DMS53 (cell line): ENCODE data around the gene KRTAP5-11.
"Not testable (repeated sequence)": the region's sequence is repeated elsewhere in the genome, so short reads cannot be mapped to it uniquely, and the experiment has no call there.

Source experiments
- DNase-seq: peaks from one replicate; lab custom pipeline; 2025; lab: John Stamatoyannopoulos, UW

KRTAP5-11 gene, protein sequence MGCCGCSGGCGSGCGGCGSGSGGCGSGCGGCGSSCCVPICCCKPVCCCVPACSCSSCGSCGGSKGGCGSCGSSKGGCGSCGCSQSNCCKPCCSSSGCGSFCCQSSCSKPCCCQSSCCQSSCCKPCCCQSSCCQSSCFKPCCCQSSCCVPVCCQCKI

GRCh38 chr11:71582309-71582895, at the start of gene KRTAP5-11:
TSS of gene KRTAP5-11 (minus strand) at chr11:71582875. CDS start at chr11:71582837, 38 bp downstream.
- peak; percentile 41 for DNase-seq

GRCh38 chr11:71631551-71631950, 48.9 kb upstream of the KRTAP5-11 start:
- DNase-seq = not testable (repeated sequence)

GRCh38 chr11:71630071-71630470, 47.4 kb upstream of the KRTAP5-11 start:
- peak; percentile 79 for DNase-seq

GRCh38 chr11:71628943-71629342, 46.3 kb upstream of the KRTAP5-11 start:
- DNase-seq = not testable (repeated sequence)

GRCh38 chr11:71623226-71623625, 40.6 kb upstream of the KRTAP5-11 start:
- DNase-seq = not testable (repeated sequence)

DNA sequence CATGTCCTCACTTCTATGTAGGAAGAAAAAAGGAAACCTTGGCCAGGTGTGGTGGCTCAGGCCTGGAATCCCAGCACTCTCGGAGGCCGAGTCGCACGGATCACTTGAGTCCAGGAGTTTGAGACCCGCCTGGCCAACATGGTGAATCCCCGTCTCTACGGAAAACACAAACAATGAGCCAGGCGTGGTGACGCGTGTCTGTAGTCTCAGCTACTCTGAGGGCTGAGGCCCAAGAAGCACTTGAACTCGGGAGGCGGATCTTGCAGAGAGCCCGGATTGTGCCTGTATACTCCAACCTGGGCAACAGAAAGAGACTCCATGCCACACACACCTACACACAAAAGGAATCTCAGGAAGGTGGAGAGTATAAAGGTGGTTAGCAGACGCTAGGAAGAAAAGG, 39.9 kb upstream of the KRTAP5-11 start:
- DNase-seq = not testable (repeated sequence)

DNA sequence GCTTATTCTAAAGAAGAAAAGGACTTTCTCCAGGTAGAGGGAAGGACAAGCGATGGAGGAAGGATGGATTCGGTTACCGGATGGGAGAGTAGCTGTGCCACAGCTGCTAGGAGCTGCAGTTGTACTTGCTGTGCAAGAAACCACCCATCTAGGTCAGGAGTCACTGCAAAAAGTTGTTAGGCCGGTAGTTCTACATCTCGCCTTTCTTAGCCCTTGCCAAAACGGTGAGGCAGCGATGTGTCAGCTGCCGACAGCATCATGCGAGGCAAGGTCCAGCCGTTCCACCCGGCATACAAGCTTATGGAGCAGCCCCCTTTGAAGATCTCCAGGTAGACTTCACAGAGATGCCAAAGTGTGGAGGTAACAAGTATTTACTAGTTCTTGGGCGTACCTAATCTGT, 32.3 kb upstream of the KRTAP5-11 start:
- DNase-seq = peak; percentile 77

DNA sequence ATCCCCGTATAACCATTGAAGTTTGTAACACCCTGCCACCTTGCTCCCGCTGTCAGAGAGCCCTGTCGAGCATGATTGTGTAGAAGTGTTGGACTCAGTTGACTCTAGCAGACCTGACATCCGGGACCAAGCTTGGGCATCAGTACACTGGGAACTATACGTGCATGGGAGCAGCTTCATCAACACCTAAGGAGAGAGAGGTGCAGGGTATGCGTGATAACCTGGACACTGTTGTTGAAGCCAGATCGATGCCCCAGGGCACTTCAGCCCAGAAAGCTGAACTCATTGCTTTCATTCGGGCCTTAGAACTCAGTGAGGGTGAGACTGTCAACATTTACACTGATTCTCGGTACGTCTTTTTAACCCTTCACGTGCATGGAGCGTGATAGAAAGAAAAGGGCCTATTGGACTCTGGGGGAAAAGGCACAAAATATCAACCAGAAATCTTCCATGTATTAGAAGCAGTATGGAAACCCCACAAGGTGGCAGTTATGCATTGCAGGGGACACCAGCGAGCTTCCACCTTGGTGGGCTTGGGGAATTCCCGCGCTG, 31.8 kb upstream of the KRTAP5-11 start:
- DNase-seq = peak; percentile 33

DNA sequence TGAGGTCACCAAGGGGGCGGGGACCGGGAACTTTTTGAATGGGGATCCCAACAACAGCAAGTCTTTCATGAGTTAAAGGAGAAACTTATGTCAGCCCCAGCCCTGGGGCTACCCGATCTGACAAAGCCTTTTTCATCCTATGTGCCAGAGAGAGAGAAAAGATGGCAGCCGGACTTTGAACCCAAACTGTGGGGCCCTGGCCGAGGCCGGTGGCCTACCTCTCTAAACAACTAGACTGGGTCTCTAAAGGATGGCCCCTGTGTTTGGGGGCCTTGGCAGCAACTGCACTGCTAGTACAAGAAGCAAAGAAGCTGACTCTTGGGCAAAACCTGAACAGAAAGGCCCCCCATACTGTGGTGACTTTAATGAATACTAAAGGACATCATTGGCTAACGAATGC, 31.3 kb upstream of the KRTAP5-11 start:
- DNase-seq = not testable (repeated sequence)

DNA sequence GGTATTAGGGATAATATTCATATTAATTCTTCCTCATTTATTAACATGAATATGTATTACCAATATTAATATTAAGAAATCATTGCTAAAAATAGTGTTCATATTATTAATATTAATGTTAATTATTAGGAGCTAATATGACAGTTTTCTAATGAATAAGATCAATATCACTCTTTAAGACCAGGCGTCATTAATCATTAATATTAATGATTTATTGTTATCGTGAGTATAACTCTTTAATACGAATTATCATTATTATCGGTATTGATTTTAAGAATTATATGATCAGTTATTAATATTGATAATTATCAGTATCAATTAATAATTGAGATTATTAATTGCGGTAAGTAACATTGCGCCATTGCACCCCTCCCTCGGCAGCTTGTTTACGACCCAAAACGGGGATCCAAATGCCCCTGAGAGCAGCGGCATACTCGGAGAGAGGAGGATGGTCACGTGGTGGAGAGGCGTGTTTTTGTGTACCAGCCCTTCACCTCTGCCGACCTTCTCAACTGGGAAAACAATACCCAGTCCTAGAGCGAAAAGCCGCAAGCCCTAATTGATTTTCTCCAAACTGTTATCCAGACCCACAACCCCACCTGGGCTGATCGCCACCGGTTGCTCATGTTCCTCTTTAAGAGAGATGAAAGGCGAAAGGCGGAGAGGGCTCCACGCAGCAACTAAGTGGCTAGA, 28.7 kb upstream of the KRTAP5-11 start:
- not testable (repeated sequence) for DNase-seq

- not testable (repeated sequence) for DNase-seq
These were observed 25.6 kb upstream of the KRTAP5-11 start for GRCh38 chr11:71608272-71608671.

DNA sequence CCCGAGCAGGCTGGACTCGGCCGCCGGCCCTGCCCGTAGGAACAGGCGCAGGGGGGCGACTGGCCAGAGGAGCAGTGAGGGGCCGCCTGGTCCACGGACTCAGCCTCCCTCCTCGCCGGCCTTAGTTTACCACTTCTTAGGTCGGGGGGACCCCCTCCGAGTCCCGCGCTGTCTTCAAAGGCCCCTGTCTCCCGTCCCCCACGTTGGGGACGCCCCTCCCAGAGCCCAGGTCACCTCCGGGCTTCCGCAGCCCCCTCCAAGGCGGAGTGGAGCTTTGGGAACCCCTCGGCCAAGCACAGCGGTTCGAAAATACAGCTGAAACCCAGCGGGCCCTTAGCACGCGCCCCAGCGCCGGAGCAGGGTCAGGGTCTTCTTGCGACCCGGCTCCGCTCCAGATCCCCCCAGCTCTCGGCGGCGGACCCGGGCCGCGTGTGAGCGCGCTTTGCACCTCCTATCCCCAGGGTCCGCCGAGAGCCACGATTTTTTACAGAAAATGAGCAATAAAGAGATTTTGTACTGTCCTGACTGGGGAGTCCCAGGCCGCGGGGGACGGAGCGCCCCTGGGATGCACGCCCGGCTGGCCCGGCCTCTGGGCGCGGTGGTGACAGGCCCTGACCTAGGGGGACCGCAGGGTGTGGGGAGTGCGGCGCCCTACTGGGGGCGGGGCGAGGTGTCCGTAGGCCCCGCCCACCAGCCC, 25.0 kb upstream of the KRTAP5-11 start:
- DNase-seq = peak; percentile 50

DNA sequence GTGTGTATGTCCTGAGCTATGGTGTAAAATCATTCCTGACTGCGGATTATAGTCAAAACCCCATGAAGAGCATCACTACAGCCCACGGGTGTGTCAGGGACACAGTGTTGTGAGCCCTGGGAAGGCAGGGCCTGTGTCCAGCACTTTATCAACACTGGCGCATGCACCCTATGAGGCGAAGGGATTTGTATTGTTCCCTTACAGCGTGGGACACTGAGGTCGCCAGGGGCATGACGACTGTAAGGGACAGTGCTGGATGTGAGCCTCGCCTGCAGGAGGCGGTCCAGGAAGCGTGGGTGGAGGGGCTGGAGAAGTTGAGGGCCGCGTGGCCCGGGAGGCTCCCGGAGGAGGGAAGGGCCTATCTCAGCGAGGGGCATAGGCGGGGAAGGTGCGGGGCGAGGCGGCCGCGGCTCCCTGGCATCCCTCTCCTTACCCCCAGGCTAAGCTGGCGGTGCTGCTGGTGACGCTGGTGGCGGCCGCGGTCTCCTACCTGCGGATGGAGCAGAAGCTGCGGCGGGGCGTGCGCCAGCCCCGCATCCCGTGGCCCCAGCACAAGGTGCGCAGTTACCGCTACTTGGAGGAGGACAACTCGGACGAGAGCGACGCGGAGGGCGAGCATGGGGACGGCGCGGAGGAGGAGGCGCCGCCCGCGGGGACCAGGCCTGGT, 24.3 kb upstream of the KRTAP5-11 start:
- DNase-seq = peak; percentile 67

- peak; percentile 72 for DNase-seq
These were observed 22.3 kb upstream of the KRTAP5-11 start for GRCh38 chr11:71604798-71605488.

GRCh38 chr11:71603221-71603620, 20.5 kb upstream of the KRTAP5-11 start:
- DNase-seq = not testable (repeated sequence)

- peak; percentile 64 for DNase-seq
These were observed 6.9 kb upstream of the KRTAP5-11 start for GRCh38 chr11:71589546-71589920.

GRCh38 chr11:71588822-71589545, 6.3 kb upstream of the KRTAP5-11 start:
- peak; percentile 77 for DNase-seq

- not testable (repeated sequence) for DNase-seq
These were observed 5.6 kb upstream of the KRTAP5-11 start for GRCh38 chr11:71588314-71588713.

DNA sequence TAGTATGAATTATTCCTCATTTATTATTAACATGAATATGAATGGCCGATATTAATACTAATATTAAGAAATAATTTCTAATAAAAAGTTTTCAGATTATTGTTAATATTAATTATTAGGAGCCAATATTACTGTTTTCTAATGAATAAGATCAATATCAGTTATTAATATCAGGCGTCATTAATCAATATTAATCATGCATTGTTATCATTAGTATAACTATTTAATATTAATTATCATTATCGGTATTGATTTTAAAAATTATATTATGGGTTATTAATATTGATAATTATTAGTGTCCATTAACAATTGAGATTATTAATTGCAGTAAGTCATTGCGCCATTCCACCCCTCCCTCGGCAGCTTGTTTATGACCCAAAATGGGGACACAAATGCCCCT, 3.0 kb upstream of the KRTAP5-11 start:
- not testable (repeated sequence) for DNase-seq

GRCh38 chr11:71582969-71583368, 294 bp upstream of the KRTAP5-11 start:
- not testable (repeated sequence) for DNase-seq
